GM18858 (cell line): ENCODE results near the gene A3GALT2.

Experiments used
- ATAC-seq: cut with Tn5 transposase; IDR thresholded peaks from one replicate; pipeline ENCODE4 v1.9.1; 2021; ENCODE audit not compliant: unreplicated experiment

The A3GALT2 gene

DNA sequence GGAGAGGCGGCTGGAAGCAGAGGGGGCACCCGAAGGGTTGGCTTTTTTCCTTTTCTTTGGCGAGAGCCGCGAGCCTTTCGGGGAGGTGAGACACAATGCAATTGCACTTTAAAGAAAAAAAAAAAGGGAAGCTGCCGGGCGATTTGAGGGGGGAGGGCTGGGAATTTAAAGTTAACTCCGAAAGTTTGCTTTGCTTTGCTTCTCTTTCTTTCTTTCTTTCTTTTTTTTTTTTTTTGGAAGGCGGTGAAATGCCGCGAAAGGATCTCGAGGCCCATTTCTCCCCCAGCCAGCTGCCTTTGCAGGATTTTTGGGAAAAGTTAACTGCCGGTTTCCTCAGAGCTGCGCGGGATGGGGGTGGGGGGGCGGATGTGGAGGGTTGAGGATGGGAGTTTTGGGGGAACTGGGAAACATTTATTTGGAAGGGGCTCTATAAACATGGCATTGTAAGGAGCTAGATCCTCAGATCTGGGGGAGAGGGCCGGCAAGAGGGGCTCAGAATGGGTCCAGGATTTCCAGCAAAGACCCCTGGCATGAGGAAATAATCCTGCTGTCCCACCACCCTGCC is 63.6 kb downstream of the A3GALT2 start:
- ATAC-seq: no peak
